Measurements from ENCODE around the gene AHDC1. TPM values are rescaled to one million over a fixed set of nuclear protein-coding genes. Genes with fewer than 3 reads are reported as not detected.

Gene AHDC1
- polyA plus RNA-seq, 3 donors, result 0.16 to 3.3 (median 0.30) TPM

GRCh38 chr1:27604579-27605299, 795 bp upstream of the AHDC1 start:
- Histone ChIP-seq H3K4me3 (replicated peaks in 1 of 3; ENCODE audit: low read depth in 2 of 3, low read length in 3 of 3) (peak overlapping the region in 1 of 3 experiments; percentile 89), H3K9me3 (replicated peaks in 1 of 2; ENCODE audit: control insufficient read depth in 1 of 2, insufficient read depth in 1 of 2, low read length in 2 of 2) (no peaks in the 10 kb centered on the region), H3K4me1 (ENCODE audit: control insufficient read depth in 1 of 2, insufficient read depth in 2 of 2, low read length in 2 of 2) (peaks cover 34 to 65% of the 10 kb centered on the region in 2 donors), H3K36me3 (replicated peaks in 1 of 2; ENCODE audit: control insufficient read depth in 1 of 2, insufficient read depth in 2 of 2, low read length in 2 of 2) (no peaks in the 10 kb centered on the region), H3K27me3 (ENCODE audit: control insufficient read depth in 2 of 2, insufficient read depth in 2 of 2, low read length in 2 of 2) (peaks cover 0 to 4% of the 10 kb centered on the region in 2 donors), H3K79me2 (ENCODE audit: insufficient read depth, low read length) (peaks cover 15% of the 10 kb centered on the region), H4K20me1 (ENCODE audit: insufficient read depth, low read length) (peaks cover 39% of the 10 kb centered on the region), H3K27ac (ENCODE audit: low read depth in 1 of 2, low read length in 2 of 2) (no peak overlapping the region), H3K9ac (ENCODE audit: insufficient read depth, low read length, poor library complexity, severe bottlenecking) (no peak overlapping the region), H2AFZ (ENCODE audit: insufficient read depth, low read depth, low read length, poor library complexity, severe bottlenecking) (no peak overlapping the region), H3K4me2 (replicated peaks; ENCODE audit: extremely low read depth, low read length, poor library complexity, severe bottlenecking) (peak overlapping the region; percentile 90)
- peaks cover 0 to 1% of the 10 kb centered on the region in 2 donors for H3K36me3 Mint-ChIP-seq
- WGBS (ENCODE audit: insufficient coverage), result 53% methylated on average over 7 of the region's 21 CpGs
- TF ChIP-seq CTCF (IDR thresholded peaks at IDR 0.05), result no peak
- no peak for DNase-seq
- peak overlapping the region; percentile 96 to 98 for H3K4me3 Mint-ChIP-seq
- H3K9me3 Mint-ChIP-seq, result no peaks in the 10 kb centered on the region
- peaks cover 7 to 26% (median 8%) of the 10 kb centered on the region in 3 donors for H3K27me3 Mint-ChIP-seq (ENCODE audit: low read depth in 3 of 3)
- intact Hi-C loops (cut with micrococcal nuclease), result loop anchor here (2.0 to 10.0 kb wide), 7 partner anchors 38 to 302 kb away; partner anchors contain the start of gene WASF2 (in 1 of the 2)
- H3K27ac Mint-ChIP-seq, result peak overlapping the region in 4 of 7 donors; percentile 53 to 78 (median 64)
- peaks cover 43% of the 10 kb centered on the region for H3K4me1 Mint-ChIP-seq

DNA sequence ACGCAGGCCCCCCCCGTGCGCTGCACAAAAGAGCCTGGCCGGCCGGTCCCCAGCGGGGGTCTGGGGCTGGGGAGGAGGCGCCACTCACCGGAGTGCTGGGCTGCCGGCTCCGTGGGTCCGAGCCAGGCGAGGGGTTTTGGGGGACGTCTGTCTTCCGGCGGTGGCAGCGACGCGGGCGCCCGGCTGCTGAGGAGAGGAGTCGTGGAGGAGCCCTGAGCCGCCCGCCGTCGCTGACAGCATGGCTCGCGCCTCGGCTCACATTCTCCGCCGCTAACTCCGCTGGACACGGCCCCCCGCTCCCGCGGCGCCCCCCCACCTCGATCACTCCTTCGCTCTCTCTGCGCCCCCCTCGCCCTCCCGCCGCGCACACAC, 649 bp downstream of the AHDC1 start:
- peaks cover 52% of the 10 kb centered on the region for H3K4me1 Mint-ChIP-seq
- no peaks in the 10 kb centered on the region for H3K9me3 Mint-ChIP-seq
- Histone ChIP-seq H3K4me2 (replicated peaks; ENCODE audit: extremely low read depth, low read length, poor library complexity, severe bottlenecking) (peak overlapping the region; percentile 90), H3K27me3 (ENCODE audit: control insufficient read depth in 2 of 2, insufficient read depth in 2 of 2, low read length in 2 of 2) (peaks cover 0 to 4% of the 10 kb centered on the region in 2 donors), H3K27ac (ENCODE audit: low read depth in 1 of 2, low read length in 2 of 2) (no peak overlapping the region), H3K9me3 (replicated peaks in 1 of 2; ENCODE audit: control insufficient read depth in 1 of 2, insufficient read depth in 1 of 2, low read length in 2 of 2) (no peaks in the 10 kb centered on the region), H3K79me2 (ENCODE audit: insufficient read depth, low read length) (peaks cover 19% of the 10 kb centered on the region), H2AFZ (ENCODE audit: insufficient read depth, low read depth, low read length, poor library complexity, severe bottlenecking) (peak overlapping the region; percentile 83), H3K36me3 (replicated peaks in 1 of 2; ENCODE audit: control insufficient read depth in 1 of 2, insufficient read depth in 2 of 2, low read length in 2 of 2) (no peaks in the 10 kb centered on the region), H3K4me3 (replicated peaks in 1 of 3; ENCODE audit: low read depth in 2 of 3, low read length in 3 of 3) (peak overlapping the region; percentile 42 to 89 (median 66)), H3K9ac (ENCODE audit: insufficient read depth, low read length, poor library complexity, severe bottlenecking) (peak overlapping the region; percentile 65), H3K4me1 (ENCODE audit: control insufficient read depth in 1 of 2, insufficient read depth in 2 of 2, low read length in 2 of 2) (peaks cover 29 to 50% of the 10 kb centered on the region in 2 donors), H4K20me1 (ENCODE audit: insufficient read depth, low read length) (peaks cover 44% of the 10 kb centered on the region)
- peaks cover 0 to 1% of the 10 kb centered on the region in 2 donors for H3K36me3 Mint-ChIP-seq
- H3K27me3 Mint-ChIP-seq (ENCODE audit: low read depth in 3 of 3), result peaks cover 7 to 26% (median 8%) of the 10 kb centered on the region in 3 donors
- DNase-seq, result no peak
- WGBS (ENCODE audit: insufficient coverage), result 0% methylated on average over 23 of the region's 43 CpGs
- no peak for TF ChIP-seq CTCF (IDR thresholded peaks at IDR 0.05)
- intact Hi-C loops (cut with micrococcal nuclease), result loop anchor here (2.0 to 10.0 kb wide), 5 partner anchors 46 to 298 kb away; partner anchors contain the start of gene WASF2 (in 1 of the 2)
- H3K4me3 Mint-ChIP-seq, result peak overlapping the region; percentile 96 to 98
- H3K27ac Mint-ChIP-seq, result peak overlapping the region in 1 of 7 donors; percentile 63

Data from CD14-positive monocyte (primary cell).